Mesendoderm (in vitro differentiated cells): ENCODE data around the gene TWIST2.

Experiments used
- DNase-seq: peaks from one replicate; pipeline ENCODE4 v3.0.0; 2013
- H2AK5ac ChIP-seq: 2 replicates; pipeline ENCODE4 v1.6.1; 2013; ENCODE audit warnings: low read length, inconsistent platforms
- H2BK120ac ChIP-seq: 2 replicates; pipeline ENCODE4 v1.6.1; 2013; ENCODE audit warnings: low read depth, mild to moderate bottlenecking, low read length, moderate library complexity, mixed read lengths
- H2BK15ac ChIP-seq: replicated peaks from 2 replicates; pipeline ENCODE4 v1.6.1; 2013; ENCODE audit warnings: low read depth, mild to moderate bottlenecking, moderate library complexity
- H2BK5ac ChIP-seq: 2 replicates; pipeline ENCODE4 v1.6.1; 2013; ENCODE audit warnings: low read length, inconsistent platforms
- H3K18ac ChIP-seq: 2 replicates; pipeline ENCODE4 v1.6.1; 2013; ENCODE audit warnings: mild to moderate bottlenecking, low read length, mixed read lengths
- H3K23ac ChIP-seq: one replicate; pipeline ENCODE4 v1.6.1; 2013; ENCODE audit warnings: low read length
- H3K27ac ChIP-seq: 2 replicates; pipeline ENCODE4 v1.5.1; 2013; ENCODE audit warnings: low read depth, mild to moderate bottlenecking, inconsistent platforms, low read length, moderate library complexity
- H3K27me3 ChIP-seq: 2 replicates; pipeline ENCODE4 v1.6.1; 2013; ENCODE audit warnings: low read length, control low read depth, mild to moderate bottlenecking, inconsistent platforms; ENCODE audit not compliant: insufficient read depth, poor library complexity
- H3K36me3 ChIP-seq: 2 replicates; pipeline ENCODE4 v1.6.1; 2013; ENCODE audit warnings: low read length, inconsistent platforms; ENCODE audit not compliant: control insufficient read depth, insufficient read depth
- H3K4ac ChIP-seq: one replicate; pipeline ENCODE4 v1.6.1; 2013; ENCODE audit warnings: low read depth, mild to moderate bottlenecking, low read length, moderate library complexity
- H3K4me1 ChIP-seq: 2 replicates; pipeline ENCODE4 v1.6.1; 2013; ENCODE audit warnings: low read depth, low read length, inconsistent platforms; ENCODE audit not compliant: control insufficient read depth
- H3K4me2 ChIP-seq: 2 replicates; pipeline ENCODE4 v1.6.1; 2013; ENCODE audit warnings: low read length
- H3K4me3 ChIP-seq: 2 replicates; pipeline ENCODE4 v1.5.1; 2013; ENCODE audit warnings: mild to moderate bottlenecking, low read length
- H3K56ac ChIP-seq: one replicate; pipeline ENCODE4 v1.6.1; 2013; ENCODE audit warnings: low read length
- H3K79me1 ChIP-seq: 2 replicates; pipeline ENCODE4 v1.6.1; 2013; ENCODE audit warnings: low read length, inconsistent platforms
- H3K79me2 ChIP-seq: 2 replicates; pipeline ENCODE4 v1.6.1; 2013; ENCODE audit warnings: mild to moderate bottlenecking, low read length; ENCODE audit not compliant: control insufficient read depth, insufficient read depth
- H3K9ac ChIP-seq: 2 replicates; pipeline ENCODE4 v1.6.1; 2013; ENCODE audit warnings: low read length, inconsistent platforms
- H4K5ac ChIP-seq: one replicate; pipeline ENCODE4 v1.6.1; 2013; ENCODE audit warnings: low read length
- H4K8ac ChIP-seq: one replicate; pipeline ENCODE4 v1.6.1; 2013; ENCODE audit warnings: low read depth, mild to moderate bottlenecking, control low read depth, low read length, moderate library complexity
- WGBS: extraction: QIAGEN DNeasy Blood & Tissue Kit; methylation state at CpG from one replicate; pipeline ENCODE4 v1.1.7; 2013; ENCODE audit warnings: low lambda C conversion rate, missing lambda C conversion rate; ENCODE audit not compliant: insufficient coverage; ENCODE audit errors: extremely low coverage; 5-methylcytosine and 5-hydroxymethylcytosine counted together

Gene TWIST2

GRCh38 chr2:238891457-238892203 lies 43.7 kb downstream of the TWIST2 start:
- no peak overlapping the region for H4K8ac ChIP-seq
- no peak overlapping the region for H4K5ac ChIP-seq
- no peak overlapping the region for H2BK15ac ChIP-seq
- H3K56ac ChIP-seq: no peak overlapping the region
- H3K4me2 ChIP-seq: no peak overlapping the region
- no peak overlapping the region for H2AK5ac ChIP-seq
- H2BK5ac ChIP-seq: no peak overlapping the region
- WGBS: no CpG with 5 or more reads among the region's 29 CpGs
- no peaks in the 10 kb centered on the region for H3K79me1 ChIP-seq
- H3K36me3 ChIP-seq: no peaks in the 10 kb centered on the region
- H3K4ac ChIP-seq: no peak overlapping the region
- H3K27ac ChIP-seq: no peak overlapping the region
- no peak overlapping the region for H2BK120ac ChIP-seq
- peaks cover 9% of the 10 kb centered on the region for H3K4me1 ChIP-seq
- no peaks in the 10 kb centered on the region for H3K27me3 ChIP-seq
- H3K23ac ChIP-seq: no peak overlapping the region
- H3K79me2 ChIP-seq: no peaks in the 10 kb centered on the region
- no peak overlapping the region for H3K4me3 ChIP-seq
- H3K18ac ChIP-seq: no peak overlapping the region
- no peak for DNase-seq
- H3K9ac ChIP-seq: no peak overlapping the region

- Histone ChIP-seq H3K79me1 (no peaks in the 10 kb centered on the region), H3K4me1 (peaks cover 9% of the 10 kb centered on the region), H2BK5ac (no peak overlapping the region), H2AK5ac (no peak overlapping the region), H2BK120ac (no peak overlapping the region), H3K18ac (no peak overlapping the region), H3K56ac (no peak overlapping the region), H3K4ac (no peak overlapping the region), H4K5ac (no peak overlapping the region), H4K8ac (no peak overlapping the region), H3K27ac (no peak overlapping the region), H2BK15ac (no peak overlapping the region), H3K36me3 (no peaks in the 10 kb centered on the region), H3K79me2 (no peaks in the 10 kb centered on the region), H3K9ac (no peak overlapping the region), H3K4me3 (no peak overlapping the region), H3K23ac (no peak overlapping the region), H3K27me3 (no peaks in the 10 kb centered on the region), H3K4me2 (no peak overlapping the region)
- no CpG with 5 or more reads among the region's 14 CpGs for WGBS
- DNase-seq: no peak
These were observed 44.3 kb downstream of the TWIST2 start for GRCh38 chr2:238892204-238892500.

- no peaks in the 10 kb centered on the region for H3K36me3 ChIP-seq
- H4K8ac ChIP-seq: no peak overlapping the region
- H3K4me1 ChIP-seq: peaks cover 9% of the 10 kb centered on the region
- no peak overlapping the region for H3K4me2 ChIP-seq
- no peaks in the 10 kb centered on the region for H3K79me1 ChIP-seq
- no peak overlapping the region for H2BK120ac ChIP-seq
- H3K23ac ChIP-seq: no peak overlapping the region
- no peak overlapping the region for H2BK15ac ChIP-seq
- H3K18ac ChIP-seq: no peak overlapping the region
- H2BK5ac ChIP-seq: no peak overlapping the region
- H4K5ac ChIP-seq: no peak overlapping the region
- H3K56ac ChIP-seq: no peak overlapping the region
- no peak overlapping the region for H3K9ac ChIP-seq
- no peaks in the 10 kb centered on the region for H3K27me3 ChIP-seq
- H3K27ac ChIP-seq: no peak overlapping the region
- H2AK5ac ChIP-seq: no peak overlapping the region
- H3K4me3 ChIP-seq: no peak overlapping the region
- no peaks in the 10 kb centered on the region for H3K79me2 ChIP-seq
- WGBS: no CpG with 5 or more reads among the region's 2 CpGs
- H3K4ac ChIP-seq: no peak overlapping the region
- DNase-seq: no peak
These were observed 44.9 kb downstream of the TWIST2 start for GRCh38 chr2:238892796-238893195.

- peaks cover 9% of the 10 kb centered on the region for H3K4me1 ChIP-seq
- H3K4me2 ChIP-seq: no peak overlapping the region
- H3K23ac ChIP-seq: no peak overlapping the region
- H3K4ac ChIP-seq: no peak overlapping the region
- no peak for DNase-seq
- no peak overlapping the region for H2BK15ac ChIP-seq
- H3K18ac ChIP-seq: no peak overlapping the region
- H2BK120ac ChIP-seq: no peak overlapping the region
- H3K27me3 ChIP-seq: no peaks in the 10 kb centered on the region
- no peak overlapping the region for H3K9ac ChIP-seq
- H4K5ac ChIP-seq: no peak overlapping the region
- H3K27ac ChIP-seq: no peak overlapping the region
- no peak overlapping the region for H2AK5ac ChIP-seq
- WGBS: no CpG with 5 or more reads among the region's 30 CpGs
- H3K79me2 ChIP-seq: no peaks in the 10 kb centered on the region
- no peak overlapping the region for H2BK5ac ChIP-seq
- H3K56ac ChIP-seq: peak overlapping the region; percentile 0
- H3K36me3 ChIP-seq: no peaks in the 10 kb centered on the region
- H4K8ac ChIP-seq: no peak overlapping the region
- H3K79me1 ChIP-seq: no peaks in the 10 kb centered on the region
- no peak overlapping the region for H3K4me3 ChIP-seq
These were observed 45.6 kb downstream of the TWIST2 start for GRCh38 chr2:238893349-238894000.

GRCh38 chr2:238894226-238894949 lies 46.5 kb downstream of the TWIST2 start:
- Histone ChIP-seq H2BK15ac (no peak overlapping the region), H2BK5ac (no peak overlapping the region), H2BK120ac (no peak overlapping the region), H3K9ac (no peak overlapping the region), H3K18ac (no peak overlapping the region), H3K4me2 (no peak overlapping the region), H3K23ac (no peak overlapping the region), H3K79me2 (no peaks in the 10 kb centered on the region), H3K56ac (no peak overlapping the region), H3K27ac (no peak overlapping the region), H3K4me1 (peaks cover 9% of the 10 kb centered on the region), H3K27me3 (no peaks in the 10 kb centered on the region), H3K79me1 (no peaks in the 10 kb centered on the region), H3K4me3 (no peak overlapping the region), H4K8ac (no peak overlapping the region), H3K4ac (no peak overlapping the region), H4K5ac (no peak overlapping the region), H3K36me3 (no peaks in the 10 kb centered on the region), H2AK5ac (no peak overlapping the region)
- no CpG with 5 or more reads among the region's 13 CpGs for WGBS
- no peak for DNase-seq
